ENCODE results near the gene GNAI3.

DNA sequence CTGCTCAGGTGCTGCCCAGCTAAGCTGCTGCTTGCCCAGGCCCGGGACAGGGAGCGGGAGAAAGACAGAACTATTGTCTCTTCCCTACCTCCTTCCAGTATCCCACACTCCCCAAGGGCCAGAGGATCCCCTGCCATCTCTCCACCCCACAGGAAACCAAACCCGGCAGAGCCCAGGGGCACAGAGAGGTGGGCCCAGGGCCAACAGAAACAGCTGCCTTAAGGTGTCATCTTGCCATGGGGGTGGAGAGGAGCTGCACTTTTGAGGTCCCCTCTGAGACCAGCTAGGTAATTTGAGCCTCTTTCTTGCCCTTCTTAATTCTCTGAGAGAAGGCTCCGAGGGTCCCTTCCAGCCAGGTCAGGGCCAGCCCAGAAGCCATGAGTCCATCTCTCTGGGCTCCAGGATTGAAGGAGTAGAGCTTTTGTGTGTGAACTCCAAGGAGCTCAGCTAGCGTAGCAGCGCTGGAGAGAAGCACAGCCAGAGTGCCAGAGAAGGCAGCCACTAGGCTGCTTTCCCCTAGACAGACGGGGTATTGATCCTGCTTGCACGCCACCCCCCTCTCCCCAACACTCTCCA lies 18.4 kb upstream of the GNAI3 start:
- TF ChIP-seq, protein P1, sequence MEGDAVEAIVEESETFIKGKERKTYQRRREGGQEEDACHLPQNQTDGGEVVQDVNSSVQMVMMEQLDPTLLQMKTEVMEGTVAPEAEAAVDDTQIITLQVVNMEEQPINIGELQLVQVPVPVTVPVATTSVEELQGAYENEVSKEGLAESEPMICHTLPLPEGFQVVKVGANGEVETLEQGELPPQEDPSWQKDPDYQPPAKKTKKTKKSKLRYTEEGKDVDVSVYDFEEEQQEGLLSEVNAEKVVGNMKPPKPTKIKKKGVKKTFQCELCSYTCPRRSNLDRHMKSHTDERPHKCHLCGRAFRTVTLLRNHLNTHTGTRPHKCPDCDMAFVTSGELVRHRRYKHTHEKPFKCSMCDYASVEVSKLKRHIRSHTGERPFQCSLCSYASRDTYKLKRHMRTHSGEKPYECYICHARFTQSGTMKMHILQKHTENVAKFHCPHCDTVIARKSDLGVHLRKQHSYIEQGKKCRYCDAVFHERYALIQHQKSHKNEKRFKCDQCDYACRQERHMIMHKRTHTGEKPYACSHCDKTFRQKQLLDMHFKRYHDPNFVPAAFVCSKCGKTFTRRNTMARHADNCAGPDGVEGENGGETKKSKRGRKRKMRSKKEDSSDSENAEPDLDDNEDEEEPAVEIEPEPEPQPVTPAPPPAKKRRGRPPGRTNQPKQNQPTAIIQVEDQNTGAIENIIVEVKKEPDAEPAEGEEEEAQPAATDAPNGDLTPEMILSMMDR (conservative IDR thresholded peaks at IDR 0.05), result no peak
- TF ChIP-seq ZFX (IDR thresholded peaks at IDR 0.05), result no peak
